Vagina (tissue), 2 donors: ENCODE measurements around the gene C22orf39. TPM values are rescaled to one million over a fixed set of nuclear protein-coding genes. Genes with fewer than 3 reads are reported as not detected.

Source experiments
- DNase-seq, 2 donors: peaks; one replicate each; pipeline ENCODE4 v3.0.0-alpha.2; 2017; ENCODE audit errors: extremely low spot score in 2 of 2
- H3K27ac ChIP-seq: fragments of 200-600 bp; sonication (generic); one replicate; pipeline ENCODE4 v1.5.1; 2019
- H3K27me3 ChIP-seq: fragments of 200-600 bp; sonication (generic); one replicate; pipeline ENCODE4 v1.5.1; 2019
- H3K36me3 ChIP-seq, 2 donors: fragments of 200-600 bp; sonication (generic); one replicate each; pipeline ENCODE4 v1.5.1; 2017 to 2019
- H3K4me1 ChIP-seq: fragments of 200-600 bp; sonication (generic); one replicate; pipeline ENCODE4 v1.5.1; 2019
- H3K4me3 ChIP-seq, 2 donors: fragments of 200-600 bp; sonication (generic); 1 replicate in 1 of 2; 2 replicates in 1 of 2; pipeline ENCODE4 v1.5.1; 2016 to 2019
- H3K9me3 ChIP-seq: fragments of 200-600 bp; sonication (generic); one replicate; pipeline ENCODE4 v1.5.1; 2019
- CTCF ChIP-seq, 3 experiments: fragments of 450-650 bp in 2 of 3; fragments of 200-600 bp in 1 of 3; sonication (generic) in 1 of 3; IDR thresholded peaks; one replicate each; pipeline ENCODE4 v1.5.1; 2017 to 2019; ENCODE audit warnings: antibody characterized with exemption in 3 of 3, mild to moderate bottlenecking in 2 of 3, moderate library complexity in 2 of 3
- POLR2A ChIP-seq, 2 donors: fragments of 450-650 bp; IDR thresholded peaks; one replicate each; pipeline ENCODE4 v1.6.1; 2017; ENCODE audit warnings: antibody characterized with exemption in 2 of 2, mild to moderate bottlenecking in 2 of 2, moderate library complexity in 2 of 2
- POLR2AphosphoS5 ChIP-seq, 2 donors: sonication (generic); formaldehyde crosslinking; IDR thresholded peaks; one replicate each; pipeline ENCODE4 v1.9.0; 2017; ENCODE audit warnings: antibody characterized with exemption in 2 of 2, mild to moderate bottlenecking in 2 of 2, low read depth in 1 of 2; ENCODE audit not compliant: insufficient read depth in 1 of 2
- intact Hi-C: fragments of 100-400 bp; cut with DNase I; formaldehyde crosslinking; loops from one replicate; pipeline ENCODE4 v1.15.1; 2023
- total RNA-seq: library from RNA; depleted of rRNA; stranded (reverse); fragments of >200 nt; gene quantifications from one replicate; pipeline ENCODE4 v1.2.3, GENCODE V29; 2016

Gene C22orf39
- total RNA-seq, 1 donor from 2014 or later, result 46.9 TPM

GRCh38 chr22:19419464-19420178 lies 27.9 kb downstream of the C22orf39 start:
- Histone ChIP-seq H3K4me3 (no peak overlapping the region), H3K9me3 (no peaks in the 10 kb centered on the region), H3K36me3 (no peaks in the 10 kb centered on the region), H3K4me1 (peaks cover 5% of the 10 kb centered on the region), H3K27me3 (no peaks in the 10 kb centered on the region), H3K27ac (no peak overlapping the region)
- no peak for TF ChIP-seq CTCF (IDR thresholded peaks at IDR 0.05)
- TF ChIP-seq POLR2A (IDR thresholded peaks at IDR 0.05), result no peak
- TF ChIP-seq POLR2AphosphoS5 (IDR thresholded peaks at IDR 0.05; ENCODE audit: insufficient read depth in 1 of 2, low read depth in 1 of 2), result no peak
- DNase-seq, result no peak
- intact Hi-C loops, result loop anchor here (10.0 kb wide), 1 partner anchor 55 kb away; the partner anchor contains the start of genes CDC45 and UFD1

GRCh38 chr22:19419086-19419463 lies 28.4 kb downstream of the C22orf39 start:
- Histone ChIP-seq H3K4me1 (peaks cover 5% of the 10 kb centered on the region), H3K27me3 (no peaks in the 10 kb centered on the region), H3K27ac (no peak overlapping the region), H3K36me3 (no peaks in the 10 kb centered on the region), H3K9me3 (no peaks in the 10 kb centered on the region), H3K4me3 (no peak overlapping the region)
- TF ChIP-seq POLR2A (IDR thresholded peaks at IDR 0.05) (no peak), CTCF (IDR thresholded peaks at IDR 0.05) (no peak), POLR2AphosphoS5 (IDR thresholded peaks at IDR 0.05; ENCODE audit: insufficient read depth in 1 of 2, low read depth in 1 of 2) (no peak)
- intact Hi-C loops, result loop anchor here (10.0 kb wide), 1 partner anchor 56 kb away; the partner anchor contains the start of genes CDC45 and UFD1
- DNase-seq, result no peak

GRCh38 chr22:19412923-19413322 lies 34.6 kb downstream of the C22orf39 start:
- DNase-seq, result no peak
- Histone ChIP-seq H3K4me1 (peaks cover 13% of the 10 kb centered on the region), H3K27me3 (no peaks in the 10 kb centered on the region), H3K27ac (no peak overlapping the region), H3K9me3 (no peaks in the 10 kb centered on the region), H3K36me3 (peaks cover 0 to 19% of the 10 kb centered on the region in 2 donors), H3K4me3 (no peak overlapping the region)
- TF ChIP-seq CTCF (IDR thresholded peaks at IDR 0.05) (no peak), POLR2AphosphoS5 (IDR thresholded peaks at IDR 0.05; ENCODE audit: insufficient read depth in 1 of 2, low read depth in 1 of 2) (no peak), POLR2A (IDR thresholded peaks at IDR 0.05) (no peak)
- intact Hi-C loops, result loop anchor here (10.0 kb wide), 1 partner anchor 62 kb away; the partner anchor contains the start of genes CDC45 and UFD1

- no peak overlapping the region for H3K4me3 ChIP-seq
- no peaks in the 10 kb centered on the region for H3K27me3 ChIP-seq
- no peaks in the 10 kb centered on the region for H3K9me3 ChIP-seq
- peaks cover 13% of the 10 kb centered on the region for H3K4me1 ChIP-seq
- DNase-seq, result no peak
- H3K36me3 ChIP-seq, result peaks cover 0 to 23% of the 10 kb centered on the region in 2 donors
- TF ChIP-seq CTCF (IDR thresholded peaks at IDR 0.05) (no peak), POLR2A (IDR thresholded peaks at IDR 0.05) (no peak), POLR2AphosphoS5 (IDR thresholded peaks at IDR 0.05; ENCODE audit: insufficient read depth in 1 of 2, low read depth in 1 of 2) (no peak)
- intact Hi-C loops, result loop anchor here (10.0 kb wide), 1 partner anchor 62 kb away; the partner anchor contains the start of genes CDC45 and UFD1
- H3K27ac ChIP-seq, result no peak overlapping the region
Observed at GRCh38 chr22:19412478-19412877, 35.0 kb downstream of the C22orf39 start.

- Histone ChIP-seq H3K4me1 (peaks cover 13% of the 10 kb centered on the region), H3K4me3 (no peak overlapping the region), H3K36me3 (peaks cover 0 to 29% of the 10 kb centered on the region in 2 donors), H3K27ac (no peak overlapping the region), H3K27me3 (no peaks in the 10 kb centered on the region), H3K9me3 (no peaks in the 10 kb centered on the region)
- DNase-seq, result no peak
- no peak for TF ChIP-seq POLR2AphosphoS5 (IDR thresholded peaks at IDR 0.05; ENCODE audit: insufficient read depth in 1 of 2, low read depth in 1 of 2)
- TF ChIP-seq POLR2A (IDR thresholded peaks at IDR 0.05), result no peak
- TF ChIP-seq CTCF (IDR thresholded peaks at IDR 0.05), result no peak
- intact Hi-C loops, result loop anchor here (10.0 kb wide), 1 partner anchor 63 kb away; the partner anchor contains the start of genes CDC45 and UFD1
Observed at GRCh38 chr22:19411690-19412045, 35.8 kb downstream of the C22orf39 start.
